HCT116 (cell line): Measurements from ENCODE around the gene EEFSEC. TPM values are rescaled to one million over a fixed set of nuclear protein-coding genes. Genes with fewer than 3 reads are reported as not detected.

Experiments used
- ATAC-seq: fragments of 200-7000 bp; cut with Tn5 transposase; 2 replicates; pipeline ENCODE4 v1.9.1; 2020; ENCODE audit warnings: mild to moderate bottlenecking, moderate library complexity
- BruUV-seq: library from RNA; stranded (reverse); fragments of 400-500 nt; replicated peaks from 2 replicates; lab custom pipeline; 2021; lab: Mats Ljungman, UMichigan
- CTCF ChIA-PET: fragments of 300-600 bp; sonication (Branson Sonifier 250); formaldehyde crosslinking; loops from one replicate; lab custom pipeline; 2021; ENCODE audit warnings: antibody characterized with exemption; lab: Charles Lee
- POLR2A ChIA-PET: fragments of 300-600, 350-600 bp; sonication (Branson Sonifier 250); formaldehyde crosslinking; loops from one replicate; lab custom pipeline; 2021; ENCODE audit warnings: antibody characterized with exemption; lab: Charles Lee
- RAD21 ChIA-PET, 2 experiments: fragments of 300-600 bp; sonication (Branson Sonifier 250); formaldehyde crosslinking; loops; one replicate each; lab custom pipeline; 2023; ENCODE audit warnings: low total read pairs in 2 of 2; ENCODE audit not compliant: uncharacterized antibody in 2 of 2, unreplicated experiment in 2 of 2, low non-redundant PET in 1 of 2; lab: Charles Lee
- DNase-seq: peaks from one replicate; pipeline ENCODE4 v3.0.0-alpha.2; 2010; ENCODE audit warnings: low read depth, low spot score
- H2AFZ ChIP-seq: fragments of 200-600 bp; shearing (Covaris generic), sonication (generic); 2 replicates; pipeline ENCODE4 v1.6.1; 2017; ENCODE audit warnings: low read depth, mixed run types, mixed read lengths, antibody characterized with exemption, low read length; ENCODE audit not compliant: poor library complexity, severe bottlenecking
- H3K27ac ChIP-seq: 2 replicates; pipeline ENCODE4 v1.5.1; 2012; ENCODE audit warnings: low read depth, low read length
- H3K27me3 ChIP-seq: fragments of 200-600 bp; sonication (generic); 2 replicates; pipeline ENCODE4 v1.6.1; 2016; ENCODE audit warnings: mixed run types, low read length, mixed read lengths; ENCODE audit not compliant: insufficient read depth
- H3K36me3 ChIP-seq, 2 experiments: fragments of 200-500 bp in 1 of 2; fragments of 200-600 bp in 1 of 2; sonication (Bioruptor generic) in 1 of 2; sonication (generic) in 1 of 2; 2 replicates each; pipeline versions ENCODE4 v1.5.1 to v1.6.1; 2014 to 2016; ENCODE audit warnings: low read length in 2 of 2, inconsistent platforms in 1 of 2, mixed read lengths in 1 of 2, mixed run types in 1 of 2; ENCODE audit not compliant: insufficient read depth in 2 of 2, control insufficient read depth in 1 of 2
- H3K4me1 ChIP-seq, 2 experiments: fragments of 200-600 bp in 1 of 2; sonication (generic) in 1 of 2; 2 replicates each; pipeline versions ENCODE4 v1.5.1 to v1.6.1; 2012 to 2017; ENCODE audit warnings: low read length in 2 of 2, inconsistent platforms in 1 of 2, mild to moderate bottlenecking in 1 of 2, mixed read lengths in 1 of 2, mixed run types in 1 of 2, moderate library complexity in 1 of 2; ENCODE audit not compliant: insufficient read depth in 2 of 2, control insufficient read depth in 1 of 2
- H3K4me2 ChIP-seq: fragments of 200-600 bp; sonication (generic); 2 replicates; pipeline ENCODE4 v1.6.1; 2017; ENCODE audit warnings: mixed run types, low read length, mixed read lengths
- H3K4me3 ChIP-seq, 2 experiments: fragments of 200-600 bp in 1 of 2; sonication (generic) in 1 of 2; replicated peaks in 1 of 2; 2 replicates each; pipeline ENCODE4 v1.5.1; 2011 to 2016; ENCODE audit warnings: low read length in 2 of 2, control low read depth in 1 of 2, low read depth in 1 of 2, mild to moderate bottlenecking in 1 of 2, mixed read lengths in 1 of 2, mixed run types in 1 of 2
- H3K79me2 ChIP-seq: fragments of 200-600 bp; sonication (generic); 2 replicates; pipeline ENCODE4 v1.6.1; 2017; ENCODE audit warnings: mild to moderate bottlenecking, mixed run types, low read length, moderate library complexity, mixed read lengths; ENCODE audit not compliant: insufficient read depth
- H3K9ac ChIP-seq: fragments of 200-600 bp; sonication (generic); 2 replicates; pipeline ENCODE4 v1.6.1; 2016; ENCODE audit warnings: low read length, mixed read lengths
- H3K9me2 ChIP-seq: fragments of 200-600 bp; sonication (generic), shearing (Covaris generic); 2 replicates; pipeline ENCODE4 v1.6.1; 2017; ENCODE audit warnings: mixed run types, mild to moderate bottlenecking, moderate library complexity; ENCODE audit not compliant: insufficient read depth
- H3K9me3 ChIP-seq, 2 experiments: fragments of 200-500 bp in 1 of 2; fragments of 200-600 bp in 1 of 2; sonication (Bioruptor generic) in 1 of 2; sonication (generic) in 1 of 2; 2 replicates each; pipeline ENCODE4 v1.6.1; 2014 to 2017; ENCODE audit warnings: low read length in 2 of 2, mixed read lengths in 2 of 2, inconsistent platforms in 1 of 2, low read depth in 1 of 2, mild to moderate bottlenecking in 1 of 2, mixed run types in 1 of 2, moderate library complexity in 1 of 2; ENCODE audit not compliant: control insufficient read depth in 1 of 2, insufficient read depth in 1 of 2
- H4K20me1 ChIP-seq: fragments of 200-600 bp; sonication (generic), shearing (Covaris generic); 2 replicates; pipeline ENCODE4 v1.6.1; 2017; ENCODE audit warnings: mixed run types, mild to moderate bottlenecking, moderate library complexity; ENCODE audit not compliant: insufficient read depth
- EGR1 ChIP-seq: IDR thresholded peaks from 2 replicates; pipeline ENCODE4 v1.6.1; 2012; ENCODE audit warnings: low read depth
- EZH2phosphoT487 ChIP-seq: fragments of 200-600 bp; IDR thresholded peaks from 2 replicates; pipeline ENCODE4 v1.6.1; 2018; ENCODE audit warnings: antibody characterized with exemption, borderline replicate concordance
- FOSL1 ChIP-seq: IDR thresholded peaks from 2 replicates; pipeline ENCODE4 v1.6.1; 2012; ENCODE audit warnings: low read depth
- JUND ChIP-seq: IDR thresholded peaks from 2 replicates; pipeline ENCODE4 v1.6.1; 2012
- POLR2AphosphoS5 ChIP-seq: IDR thresholded peaks from 2 replicates; pipeline ENCODE4 v1.6.1; 2011; ENCODE audit warnings: mild to moderate bottlenecking, low read depth, low read length, moderate library complexity
- SRF ChIP-seq: IDR thresholded peaks from 2 replicates; pipeline ENCODE4 v1.6.1; 2012; ENCODE audit warnings: low read depth
- YY1 ChIP-seq: IDR thresholded peaks from 2 replicates; pipeline ENCODE4 v1.6.1; 2011; ENCODE audit warnings: low read length, low read depth, moderate library complexity, mild to moderate bottlenecking; ENCODE audit not compliant: insufficient replicate concordance; ENCODE audit errors: extremely low read depth
- ZNF274 ChIP-seq: fragments of 200-500 bp; sonication (Bioruptor generic); IDR thresholded peaks from 2 replicates; pipeline ENCODE4 v1.6.1; 2014; ENCODE audit warnings: mild to moderate bottlenecking, low read depth, low read length, inconsistent platforms
- intact Hi-C: fragments of 100-400 bp; cut with micrococcal nuclease; formaldehyde crosslinking; loops from 2 replicates; pipeline ENCODE4 v1.10.0; 2022
- total RNA-seq: library from RNA; stranded (reverse); gene quantifications from one replicate; pipeline ENCODE4 v1.2.1, GENCODE V29; 2021; ENCODE audit not compliant: unreplicated experiment
- TF ChIP-seq, protein P1 (sequence below): IDR thresholded peaks from 2 replicates; pipeline ENCODE4 v1.6.1; 2012; ENCODE audit warnings: low read depth
- TF ChIP-seq, protein P2 (sequence below): IDR thresholded peaks from 2 replicates; pipeline ENCODE4 v1.6.1; 2012
- TF ChIP-seq, protein P3 (sequence below), 3 experiments: fragments of 200-600 bp in 1 of 3; sonication (generic) in 1 of 3; IDR thresholded peaks in 2 of 3; conservative IDR thresholded peaks in 1 of 3; 2 replicates each; pipeline ENCODE4 v1.5.1; 2012 to 2017; ENCODE audit warnings: low read depth in 2 of 3, low read length in 2 of 3, antibody characterized with exemption in 1 of 3, borderline replicate concordance in 1 of 3, control low read depth in 1 of 3, mild to moderate bottlenecking in 1 of 3, mixed read lengths in 1 of 3, mixed run types in 1 of 3, moderate library complexity in 1 of 3; ENCODE audit not compliant: insufficient read depth in 1 of 3
- TF ChIP-seq, protein P4 (sequence below): IDR thresholded peaks from 2 replicates; pipeline ENCODE4 v1.6.1; 2012
- TF ChIP-seq, protein P5 (sequence below): IDR thresholded peaks from 2 replicates; pipeline ENCODE4 v1.6.1; 2011; ENCODE audit warnings: mild to moderate bottlenecking, low read length, moderate library complexity; ENCODE audit not compliant: insufficient replicate concordance; ENCODE audit errors: extremely low read depth

The EEFSEC gene
- total RNA-seq, 1 experiment from 2014 or later = 16.1 TPM

DNA sequence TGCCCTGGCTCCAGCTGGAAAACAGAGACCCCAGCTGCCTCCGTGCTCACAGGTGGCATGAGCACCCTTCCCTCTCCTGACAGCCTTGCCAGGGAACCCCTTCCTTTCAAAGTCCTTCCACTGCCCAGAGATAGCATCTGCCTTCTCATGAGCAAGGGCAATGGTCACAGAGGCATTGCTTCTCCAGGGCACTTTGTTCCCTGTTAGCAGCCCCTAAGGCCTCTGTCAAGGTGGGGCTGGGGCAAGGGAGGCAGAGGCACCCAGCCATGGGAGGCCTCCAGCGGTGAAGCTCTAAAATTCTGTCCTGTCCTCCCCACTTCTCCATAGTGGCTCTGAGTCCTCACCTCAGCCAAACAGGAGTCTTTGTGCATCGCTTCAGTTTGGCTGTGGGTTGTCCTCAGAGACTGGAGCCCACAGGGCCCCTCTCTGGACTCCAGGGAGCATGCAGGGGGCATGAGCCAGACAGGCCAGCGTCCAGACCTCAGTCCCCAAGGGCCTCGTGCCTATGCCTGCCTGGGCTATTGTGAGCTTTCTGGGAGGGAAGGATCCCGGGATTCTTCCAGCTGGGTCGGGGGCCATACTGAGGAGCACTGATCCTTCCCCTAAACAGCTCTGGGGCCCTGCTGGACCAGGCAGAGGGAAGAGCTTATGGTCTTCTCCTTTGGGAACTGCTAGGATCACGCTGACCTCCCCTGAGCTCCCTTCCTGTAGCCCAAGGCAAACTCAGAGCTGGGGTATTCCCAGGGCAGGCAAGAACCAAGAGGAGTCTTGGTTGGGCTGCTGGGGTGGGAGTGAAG lies 206.8 kb downstream of the EEFSEC start (continued):
- TF ChIP-seq, protein P1, sequence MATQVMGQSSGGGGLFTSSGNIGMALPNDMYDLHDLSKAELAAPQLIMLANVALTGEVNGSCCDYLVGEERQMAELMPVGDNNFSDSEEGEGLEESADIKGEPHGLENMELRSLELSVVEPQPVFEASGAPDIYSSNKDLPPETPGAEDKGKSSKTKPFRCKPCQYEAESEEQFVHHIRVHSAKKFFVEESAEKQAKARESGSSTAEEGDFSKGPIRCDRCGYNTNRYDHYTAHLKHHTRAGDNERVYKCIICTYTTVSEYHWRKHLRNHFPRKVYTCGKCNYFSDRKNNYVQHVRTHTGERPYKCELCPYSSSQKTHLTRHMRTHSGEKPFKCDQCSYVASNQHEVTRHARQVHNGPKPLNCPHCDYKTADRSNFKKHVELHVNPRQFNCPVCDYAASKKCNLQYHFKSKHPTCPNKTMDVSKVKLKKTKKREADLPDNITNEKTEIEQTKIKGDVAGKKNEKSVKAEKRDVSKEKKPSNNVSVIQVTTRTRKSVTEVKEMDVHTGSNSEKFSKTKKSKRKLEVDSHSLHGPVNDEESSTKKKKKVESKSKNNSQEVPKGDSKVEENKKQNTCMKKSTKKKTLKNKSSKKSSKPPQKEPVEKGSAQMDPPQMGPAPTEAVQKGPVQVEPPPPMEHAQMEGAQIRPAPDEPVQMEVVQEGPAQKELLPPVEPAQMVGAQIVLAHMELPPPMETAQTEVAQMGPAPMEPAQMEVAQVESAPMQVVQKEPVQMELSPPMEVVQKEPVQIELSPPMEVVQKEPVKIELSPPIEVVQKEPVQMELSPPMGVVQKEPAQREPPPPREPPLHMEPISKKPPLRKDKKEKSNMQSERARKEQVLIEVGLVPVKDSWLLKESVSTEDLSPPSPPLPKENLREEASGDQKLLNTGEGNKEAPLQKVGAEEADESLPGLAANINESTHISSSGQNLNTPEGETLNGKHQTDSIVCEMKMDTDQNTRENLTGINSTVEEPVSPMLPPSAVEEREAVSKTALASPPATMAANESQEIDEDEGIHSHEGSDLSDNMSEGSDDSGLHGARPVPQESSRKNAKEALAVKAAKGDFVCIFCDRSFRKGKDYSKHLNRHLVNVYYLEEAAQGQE = no peak
- TF ChIP-seq EZH2phosphoT487 = no peak

DNA sequence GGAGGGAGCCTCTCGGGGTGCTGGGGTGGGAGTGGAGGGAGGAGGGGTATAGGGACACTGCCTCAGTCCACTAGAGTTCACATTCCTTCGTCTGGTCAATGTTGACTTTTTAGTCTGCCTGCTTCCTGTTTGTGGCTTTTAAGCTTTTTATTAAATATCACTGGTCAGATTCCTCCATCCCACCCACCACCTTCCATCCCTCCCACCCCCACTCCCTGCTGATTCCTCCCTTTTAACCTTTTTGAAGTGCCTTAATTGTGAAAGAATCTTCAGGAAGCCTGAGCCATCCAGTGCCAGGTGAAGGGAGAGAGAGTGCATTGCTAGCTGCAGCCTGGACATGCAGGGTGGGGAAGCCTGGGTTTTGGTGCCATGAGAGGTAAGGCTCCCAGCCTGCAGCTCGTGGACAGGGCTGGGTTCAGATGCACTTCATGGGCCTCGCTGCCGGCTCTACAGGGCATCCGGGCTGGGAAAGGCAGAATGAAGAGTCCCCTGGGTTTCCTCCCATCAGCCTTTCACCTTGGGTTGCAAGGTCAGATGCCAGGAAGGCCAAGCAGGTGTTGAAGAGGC lies 207.5 kb downstream of the EEFSEC start:
- Histone ChIP-seq H3K79me2 (no peaks in the 10 kb centered on the region), H3K36me3 (no peaks in the 10 kb centered on the region), H3K4me2 (no peak overlapping the region), H3K27me3 (no peaks in the 10 kb centered on the region), H2AFZ (no peak overlapping the region), H4K20me1 (no peaks in the 10 kb centered on the region), H3K9me3 (no peaks in the 10 kb centered on the region), H3K27ac (no peak overlapping the region), H3K9me2 (no peaks in the 10 kb centered on the region), H3K4me1 (no peaks in the 10 kb centered on the region; a peak in 1 of 4 replicates), H3K4me3 (no peak overlapping the region), H3K9ac (no peak overlapping the region)
- ChIA-PET CTCF (no interaction called here), RAD21 (no interaction called here), POLR2A (no interaction called here)
- ATAC-seq (no peak), DNase-seq (no peak)
- intact Hi-C loops = no loop called here
- BruUV-seq = no TSS peak
- TF ChIP-seq EGR1 (no peak), SRF (no peak), YY1 (no peak), EZH2phosphoT487 (no peak), JUND (no peak), FOSL1 (no peak), POLR2AphosphoS5 (no peak), ZNF274 (no peak)
- TF ChIP-seq, protein P2, sequence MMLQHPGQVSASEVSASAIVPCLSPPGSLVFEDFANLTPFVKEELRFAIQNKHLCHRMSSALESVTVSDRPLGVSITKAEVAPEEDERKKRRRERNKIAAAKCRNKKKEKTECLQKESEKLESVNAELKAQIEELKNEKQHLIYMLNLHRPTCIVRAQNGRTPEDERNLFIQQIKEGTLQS = no peak
- TF ChIP-seq, protein P3, sequence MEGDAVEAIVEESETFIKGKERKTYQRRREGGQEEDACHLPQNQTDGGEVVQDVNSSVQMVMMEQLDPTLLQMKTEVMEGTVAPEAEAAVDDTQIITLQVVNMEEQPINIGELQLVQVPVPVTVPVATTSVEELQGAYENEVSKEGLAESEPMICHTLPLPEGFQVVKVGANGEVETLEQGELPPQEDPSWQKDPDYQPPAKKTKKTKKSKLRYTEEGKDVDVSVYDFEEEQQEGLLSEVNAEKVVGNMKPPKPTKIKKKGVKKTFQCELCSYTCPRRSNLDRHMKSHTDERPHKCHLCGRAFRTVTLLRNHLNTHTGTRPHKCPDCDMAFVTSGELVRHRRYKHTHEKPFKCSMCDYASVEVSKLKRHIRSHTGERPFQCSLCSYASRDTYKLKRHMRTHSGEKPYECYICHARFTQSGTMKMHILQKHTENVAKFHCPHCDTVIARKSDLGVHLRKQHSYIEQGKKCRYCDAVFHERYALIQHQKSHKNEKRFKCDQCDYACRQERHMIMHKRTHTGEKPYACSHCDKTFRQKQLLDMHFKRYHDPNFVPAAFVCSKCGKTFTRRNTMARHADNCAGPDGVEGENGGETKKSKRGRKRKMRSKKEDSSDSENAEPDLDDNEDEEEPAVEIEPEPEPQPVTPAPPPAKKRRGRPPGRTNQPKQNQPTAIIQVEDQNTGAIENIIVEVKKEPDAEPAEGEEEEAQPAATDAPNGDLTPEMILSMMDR (IDR thresholded peaks at IDR 0.05 in 2 of 3, conservative IDR thresholded peaks at IDR 0.05 in 1 of 3; ENCODE audit: borderline replicate concordance in 1 of 3, insufficient read depth in 1 of 3, low read depth in 2 of 3, low read length in 2 of 3) = no peak
- TF ChIP-seq, protein P4, sequence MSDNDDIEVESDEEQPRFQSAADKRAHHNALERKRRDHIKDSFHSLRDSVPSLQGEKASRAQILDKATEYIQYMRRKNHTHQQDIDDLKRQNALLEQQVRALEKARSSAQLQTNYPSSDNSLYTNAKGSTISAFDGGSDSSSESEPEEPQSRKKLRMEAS = no peak
- TF ChIP-seq, protein P5, sequence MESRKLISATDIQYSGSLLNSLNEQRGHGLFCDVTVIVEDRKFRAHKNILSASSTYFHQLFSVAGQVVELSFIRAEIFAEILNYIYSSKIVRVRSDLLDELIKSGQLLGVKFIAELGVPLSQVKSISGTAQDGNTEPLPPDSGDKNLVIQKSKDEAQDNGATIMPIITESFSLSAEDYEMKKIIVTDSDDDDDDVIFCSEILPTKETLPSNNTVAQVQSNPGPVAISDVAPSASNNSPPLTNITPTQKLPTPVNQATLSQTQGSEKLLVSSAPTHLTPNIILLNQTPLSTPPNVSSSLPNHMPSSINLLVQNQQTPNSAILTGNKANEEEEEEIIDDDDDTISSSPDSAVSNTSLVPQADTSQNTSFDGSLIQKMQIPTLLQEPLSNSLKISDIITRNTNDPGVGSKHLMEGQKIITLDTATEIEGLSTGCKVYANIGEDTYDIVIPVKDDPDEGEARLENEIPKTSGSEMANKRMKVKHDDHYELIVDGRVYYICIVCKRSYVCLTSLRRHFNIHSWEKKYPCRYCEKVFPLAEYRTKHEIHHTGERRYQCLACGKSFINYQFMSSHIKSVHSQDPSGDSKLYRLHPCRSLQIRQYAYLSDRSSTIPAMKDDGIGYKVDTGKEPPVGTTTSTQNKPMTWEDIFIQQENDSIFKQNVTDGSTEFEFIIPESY = no peak
